NCI-H1930 (cell line): ENCODE measurements around the gene CDIPT.
A peak's percentile ranks its signal among the peaks of the same experiment; 100 is the strongest.
"Not testable (repeated sequence)": the region's sequence is repeated elsewhere in the genome, so short reads cannot be mapped to it uniquely, and the experiment has no call there.

Experiments used
- DNase-seq, 2 experiments: peaks; one replicate each; lab custom pipeline; 2025; lab: John Stamatoyannopoulos, UW

Gene CDIPT

GRCh38 chr16:29862884-29863668 is at the start of gene CDIPT:
Gene CDIPT, minus strand, starts transcription at chr16:29863226. Its CDS starts 369 bp downstream, at chr16:29862857.
- DNase-seq = peak; percentile 93 to 98

GRCh38 chr16:29912087-29912486 is 49.1 kb upstream of the CDIPT start:
- no peak for DNase-seq

GRCh38 chr16:29911676-29912010 is 48.6 kb upstream of the CDIPT start:
- no peak for DNase-seq

- no peak for DNase-seq
Measured at GRCh38 chr16:29910819-29911675, 48.0 kb upstream of the CDIPT start.

- not testable (repeated sequence) for DNase-seq
Measured at GRCh38 chr16:29909851-29910250, 46.8 kb upstream of the CDIPT start.

GRCh38 chr16:29909391-29909790 is 46.4 kb upstream of the CDIPT start:
- no peak for DNase-seq

GRCh38 chr16:29908719-29909220 is 45.7 kb upstream of the CDIPT start:
- no peak for DNase-seq

GRCh38 chr16:29907973-29908372 is 44.9 kb upstream of the CDIPT start:
- DNase-seq = no peak

- no peak for DNase-seq
Measured at GRCh38 chr16:29906520-29907244, 43.7 kb upstream of the CDIPT start.

GRCh38 chr16:29905668-29906067 is 42.6 kb upstream of the CDIPT start:
- DNase-seq = no peak

GRCh38 chr16:29904947-29905346 is 41.9 kb upstream of the CDIPT start:
- no peak for DNase-seq

- DNase-seq = no peak
Measured at GRCh38 chr16:29903590-29903989, 40.6 kb upstream of the CDIPT start.

GRCh38 chr16:29901607-29901945 is 38.5 kb upstream of the CDIPT start:
- DNase-seq = no peak

- no peak for DNase-seq
Measured at GRCh38 chr16:29900888-29901606, 38.0 kb upstream of the CDIPT start.

GRCh38 chr16:29900102-29900887 is 37.3 kb upstream of the CDIPT start, which contains the start of gene ASPHD1:
Gene ASPHD1, plus strand, starts transcription at chr16:29900488. Its CDS starts 484 bp downstream, at chr16:29900972.
- DNase-seq = peak; percentile 39 to 59

GRCh38 chr16:29899516-29900101 is 36.6 kb upstream of the CDIPT start, which contains the start of gene SEZ6L2:
Gene SEZ6L2, minus strand, starts transcription at chr16:29899550. Its CDS starts 531 bp downstream, at chr16:29899019.
- DNase-seq = peak; percentile 89 to 94

GRCh38 chr16:29898804-29899515 is 35.9 kb upstream of the CDIPT start:
- DNase-seq = peak; percentile 59 to 68

GRCh38 chr16:29898135-29898803 is 35.2 kb upstream of the CDIPT start:
- DNase-seq = no peak

GRCh38 chr16:29897333-29897732 is 34.3 kb upstream of the CDIPT start:
- DNase-seq = no peak
